GM18867 (cell line): ENCODE results near the gene TRDN.
A peak's percentile ranks its signal among the peaks of the same experiment; 100 is the strongest.

Source experiments
- ATAC-seq: cut with Tn5 transposase; IDR thresholded peaks from one replicate; pipeline ENCODE4 v1.9.1; 2021; ENCODE audit warnings: mild to moderate bottlenecking, moderate library complexity; ENCODE audit not compliant: unreplicated experiment

Gene TRDN

DNA sequence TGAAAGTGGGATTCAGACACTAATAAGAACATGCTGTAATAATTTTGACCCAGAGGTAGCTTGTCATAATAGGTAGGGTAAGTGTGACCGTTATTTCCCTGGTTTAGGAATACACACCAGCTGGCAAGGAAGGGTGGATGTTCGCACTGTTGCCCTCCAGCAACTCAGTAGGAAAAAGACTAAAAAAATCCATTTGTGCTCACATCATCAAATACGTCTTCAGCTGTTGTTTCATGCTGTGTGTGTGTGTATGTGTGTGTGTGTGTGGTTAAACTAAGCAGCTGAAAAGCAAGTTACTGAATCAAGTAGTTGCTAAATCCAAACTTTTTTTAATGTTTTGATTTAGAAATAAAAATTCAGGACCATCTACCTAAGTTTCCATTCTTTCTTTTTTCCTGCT lies 218.7 kb downstream of the TRDN start:
- ATAC-seq, result no peak

DNA sequence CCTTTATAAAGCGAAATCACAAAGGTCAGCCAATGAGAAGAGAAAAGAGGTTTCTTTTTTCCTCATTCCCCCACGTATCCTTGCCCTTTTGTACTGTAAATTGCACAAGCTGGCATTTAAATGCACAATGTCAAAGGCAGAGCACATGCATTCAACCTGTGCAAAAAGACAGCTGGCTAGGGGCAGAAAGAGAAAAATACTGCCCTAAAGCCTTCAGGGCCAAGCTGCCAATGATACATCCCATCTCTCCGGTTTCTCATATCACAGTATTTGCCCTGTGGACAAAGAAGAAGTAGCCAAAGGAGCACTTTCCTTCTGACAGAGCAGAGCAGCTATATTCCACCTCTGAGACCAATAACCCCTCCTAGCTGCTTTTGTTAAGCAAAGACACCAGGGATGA lies 219.2 kb downstream of the TRDN start:
- ATAC-seq, result no peak

DNA sequence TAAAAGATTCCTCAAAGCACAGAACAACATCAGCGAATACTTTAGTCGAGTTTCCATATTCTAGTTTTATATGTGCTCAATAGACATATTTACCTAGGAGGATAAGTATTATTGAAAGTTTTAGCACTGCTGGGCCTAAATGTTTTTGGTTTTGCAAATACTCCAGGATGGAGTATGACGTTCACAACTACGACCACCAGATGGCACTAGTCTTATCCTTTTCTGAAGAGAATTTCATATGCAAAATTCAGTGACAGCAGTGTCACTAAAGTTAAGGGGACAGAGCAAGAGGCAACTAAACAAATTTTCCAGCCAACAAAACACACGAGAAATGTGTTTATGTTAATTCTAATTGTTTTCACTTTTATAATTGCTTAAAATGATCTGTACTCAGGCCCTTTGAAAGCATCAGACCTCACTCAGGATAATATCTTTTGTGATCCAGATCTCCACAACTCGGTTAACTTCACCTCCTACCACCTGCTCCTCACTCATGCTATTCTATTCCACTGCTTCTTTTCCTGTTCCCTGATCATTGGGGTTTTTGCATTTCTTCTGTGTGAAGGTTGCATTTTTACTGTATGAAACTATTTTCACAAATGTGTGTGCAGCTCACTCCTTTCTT lies 220.8 kb downstream of the TRDN start:
- peak; percentile 93 for ATAC-seq

DNA sequence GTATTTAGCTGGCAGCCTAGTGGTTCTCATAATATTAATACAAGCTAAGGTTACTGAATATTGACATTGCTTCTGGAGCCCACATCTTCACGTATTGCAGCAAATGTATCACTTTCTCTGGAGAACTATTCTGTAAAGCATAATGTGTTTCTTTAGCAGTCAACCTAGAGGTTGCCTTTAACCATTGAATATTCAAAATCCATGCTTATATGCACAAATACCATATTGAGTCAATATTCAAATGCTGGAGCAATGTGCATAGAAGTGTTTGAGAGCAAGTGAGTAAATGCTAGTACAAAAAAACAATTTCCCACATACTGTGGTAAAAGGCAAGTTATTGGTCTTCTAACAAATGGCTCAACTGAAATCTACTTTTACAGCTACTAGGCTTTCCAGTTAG lies 231.8 kb downstream of the TRDN start:
- ATAC-seq, result no peak

DNA sequence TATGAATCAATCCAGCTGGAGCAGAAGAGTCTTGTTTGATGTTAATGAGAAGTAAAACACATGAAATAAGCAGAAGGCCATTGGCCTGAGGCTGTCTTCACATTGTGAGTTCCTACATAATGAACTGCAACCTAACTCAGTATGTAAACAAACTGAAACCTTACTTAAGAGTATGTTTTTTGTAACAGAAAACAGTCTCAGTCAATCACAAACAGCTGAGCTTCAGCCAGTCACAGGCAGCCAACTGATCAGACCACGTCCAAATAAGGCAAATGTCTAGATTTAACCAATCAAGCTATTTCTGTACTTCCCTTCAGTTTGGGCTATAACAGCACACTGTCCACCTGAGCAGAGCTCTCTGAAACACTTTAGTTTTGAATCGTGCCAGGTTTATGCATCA lies 234.7 kb downstream of the TRDN start:
- ATAC-seq, result peak; percentile 97

DNA sequence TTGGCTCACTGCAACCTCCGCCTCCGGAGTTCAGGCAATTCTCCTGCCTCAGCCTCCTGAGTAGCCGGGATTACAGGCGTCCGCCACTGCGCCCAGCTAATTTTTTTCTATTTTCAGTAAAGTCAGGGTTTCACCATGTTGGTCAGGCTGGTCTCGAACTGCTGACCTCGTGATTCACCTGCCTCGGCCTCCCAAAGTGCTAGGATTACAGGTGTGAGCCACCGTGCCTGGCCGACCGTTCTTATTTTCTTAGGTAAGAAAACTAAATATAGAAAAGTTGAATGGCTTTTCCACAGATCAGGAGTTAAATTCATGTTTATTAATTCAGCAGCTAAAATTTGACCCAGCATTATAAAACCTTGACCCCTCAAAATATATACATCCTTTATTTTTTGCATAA lies 238.7 kb downstream of the TRDN start:
- no peak for ATAC-seq

DNA sequence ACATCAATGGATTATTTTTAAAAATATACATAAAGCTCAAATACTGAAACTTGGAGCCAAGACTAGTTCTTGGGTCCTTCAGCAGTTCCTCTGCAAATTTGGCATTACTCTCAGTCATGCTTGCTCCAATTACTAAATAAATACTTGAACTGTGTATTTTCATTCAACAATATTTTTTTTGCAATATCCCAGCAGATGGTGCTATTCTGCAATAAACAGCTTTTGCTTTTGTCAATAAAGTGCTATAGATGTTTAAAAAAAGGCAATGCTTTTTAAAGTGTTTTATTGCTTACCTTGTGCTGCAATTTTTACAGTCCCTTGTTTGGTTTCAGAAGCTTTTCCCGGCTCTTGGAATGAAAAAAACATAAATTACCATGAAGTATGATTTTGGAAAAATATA lies 243.4 kb downstream of the TRDN start:
- ATAC-seq, result no peak

DNA sequence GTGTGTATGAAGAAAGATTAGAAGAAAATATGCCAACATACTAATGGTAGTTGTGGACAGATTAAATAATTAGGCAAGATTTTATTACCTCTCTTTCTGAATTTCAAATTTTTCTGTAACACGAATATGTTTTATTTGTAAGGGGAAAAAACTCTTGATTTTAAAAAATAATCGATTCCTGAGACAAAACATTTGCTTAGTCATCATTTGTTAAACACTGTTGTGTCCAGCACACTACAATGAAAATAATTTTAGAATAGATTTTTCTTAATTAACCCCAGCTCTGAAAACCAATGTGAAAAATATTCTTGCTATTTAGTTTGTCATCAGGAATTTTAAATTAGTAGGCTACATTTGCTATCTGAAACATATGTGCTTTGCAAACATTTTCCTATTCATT lies 253.0 kb downstream of the TRDN start:
- no peak for ATAC-seq

DNA sequence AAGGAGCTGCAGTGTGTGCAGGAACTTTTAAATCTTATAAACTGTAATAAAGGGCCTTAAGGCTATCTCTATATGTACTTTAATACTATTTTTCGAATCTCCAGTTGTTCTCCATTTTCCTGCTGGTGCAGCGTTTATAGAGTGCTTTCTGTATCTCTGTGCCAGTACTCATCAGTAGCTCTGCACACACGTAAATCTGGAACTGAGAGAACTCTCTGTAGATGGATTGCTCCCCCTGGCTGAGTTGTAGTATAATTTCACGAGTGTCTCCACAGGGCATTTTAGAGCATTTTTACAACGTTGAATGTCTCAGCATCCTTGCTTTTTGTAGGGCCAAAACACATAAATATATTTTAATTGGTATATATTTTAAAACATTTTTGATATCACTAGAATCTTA lies 256.5 kb downstream of the TRDN start:
- ATAC-seq, result peak; percentile 83

DNA sequence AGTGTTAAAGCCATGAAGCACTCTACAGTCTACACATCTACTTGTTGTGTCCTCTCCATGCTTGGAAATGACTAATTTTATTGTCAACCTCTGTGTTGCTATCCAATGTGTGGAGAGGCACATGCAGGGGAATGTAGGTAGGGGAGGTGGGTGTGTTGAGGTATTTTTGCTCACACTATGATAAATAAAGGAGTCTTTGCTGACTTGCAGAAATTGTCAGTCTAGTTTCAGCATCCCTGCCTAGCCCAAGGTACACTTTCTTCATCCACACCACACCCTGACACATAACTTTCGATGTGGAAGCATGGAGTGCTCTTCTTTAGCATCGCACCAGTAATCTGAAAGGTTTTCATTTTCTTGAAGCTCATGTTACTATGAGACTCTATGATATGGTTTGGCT lies 264.0 kb downstream of the TRDN start:
- ATAC-seq, result no peak

DNA sequence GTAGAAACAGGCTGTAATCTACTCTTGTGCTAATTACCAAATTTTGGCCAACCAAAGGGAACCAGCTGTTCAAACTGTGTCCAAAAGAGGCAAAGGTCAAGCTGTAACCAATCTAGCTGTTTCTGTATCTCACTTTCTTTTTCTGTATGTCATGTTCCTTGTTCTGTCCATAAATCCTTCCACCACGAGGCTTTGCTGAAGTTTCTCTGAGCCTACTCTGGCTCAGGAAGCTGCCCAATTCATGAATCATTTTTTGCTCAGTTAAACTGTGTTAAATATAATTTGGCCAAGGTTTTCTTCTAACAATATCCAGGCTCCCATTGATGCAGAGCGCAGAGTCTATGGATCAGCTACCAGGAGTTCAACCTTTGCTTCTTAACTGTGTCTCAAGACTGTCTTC lies 272.8 kb downstream of the TRDN start:
- no peak for ATAC-seq

DNA sequence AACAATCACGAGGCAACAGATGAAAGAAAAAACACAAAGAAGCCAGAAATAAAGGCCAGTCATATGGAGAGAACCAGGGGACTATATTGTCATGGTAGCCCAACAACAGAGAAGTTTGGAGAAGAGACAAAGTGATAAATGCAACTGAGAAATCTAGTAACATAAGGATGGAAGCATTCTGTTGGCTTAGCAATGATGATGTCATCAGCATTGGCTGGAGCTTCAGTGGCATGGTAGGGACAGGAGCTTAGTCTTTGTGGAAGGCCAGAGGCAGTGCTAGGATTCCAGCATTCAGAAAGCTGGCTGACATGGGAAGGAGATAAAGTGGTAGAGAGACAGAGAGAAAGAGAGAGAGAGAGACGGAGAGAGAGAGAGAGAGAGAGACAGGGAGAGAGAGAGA lies 276.4 kb downstream of the TRDN start:
- no peak for ATAC-seq

DNA sequence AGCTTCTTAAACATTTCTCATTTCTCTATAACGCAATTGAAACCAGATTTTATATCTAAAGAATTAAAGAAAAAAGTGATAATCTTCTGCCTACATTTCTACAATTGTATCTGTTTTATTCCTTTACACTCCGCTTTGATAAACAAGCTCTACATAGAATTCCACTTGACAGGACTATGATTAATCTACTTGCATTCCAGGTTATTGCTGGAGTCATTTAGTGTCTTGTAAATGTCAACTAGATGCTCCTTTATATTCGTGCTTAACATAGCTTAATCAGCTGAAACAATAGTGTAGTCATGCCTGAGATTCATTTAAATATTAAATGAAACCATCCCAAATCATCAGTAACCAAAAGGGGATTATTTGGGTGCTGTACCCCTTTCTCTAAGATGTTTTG lies 284.0 kb downstream of the TRDN start:
- no peak for ATAC-seq

DNA sequence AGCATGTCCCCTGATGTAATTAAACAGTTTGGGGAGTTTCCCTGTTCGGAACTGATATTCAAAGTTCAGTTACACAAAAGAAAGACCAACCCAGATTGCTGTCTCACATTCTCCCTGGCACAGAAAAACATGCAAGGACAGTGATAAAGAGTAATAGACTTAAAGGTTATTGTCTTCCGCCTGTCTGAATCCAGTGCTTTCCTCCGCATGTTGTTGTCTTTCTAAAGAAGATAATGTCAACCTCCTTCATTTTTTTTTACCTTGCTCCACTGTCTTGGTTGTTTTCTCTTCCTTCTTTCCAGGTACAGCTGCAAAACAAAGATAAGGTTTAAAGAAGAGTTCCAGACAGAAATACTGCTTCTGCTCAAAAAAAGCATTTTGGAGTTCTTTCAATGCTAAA lies 284.5 kb downstream of the TRDN start:
- no peak for ATAC-seq

DNA sequence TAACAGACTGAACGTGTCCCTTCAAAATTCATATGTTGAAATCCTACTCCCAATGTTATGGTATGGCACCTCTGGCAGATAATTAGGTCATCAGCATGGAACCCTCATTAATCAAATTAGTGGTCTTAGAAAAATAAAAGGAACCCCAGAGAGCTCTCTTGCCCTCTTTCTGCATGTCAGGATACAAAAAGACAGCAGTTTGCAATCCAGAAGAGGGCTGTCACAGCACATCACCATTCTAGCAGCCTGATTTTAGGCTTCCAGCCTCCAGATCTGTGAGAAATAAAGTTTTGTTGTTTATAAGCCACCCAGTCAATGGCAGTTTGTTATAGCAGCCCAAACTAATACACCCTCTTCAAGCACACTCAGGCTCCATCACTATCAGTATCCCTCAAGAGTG lies 292.9 kb downstream of the TRDN start:
- no peak for ATAC-seq

DNA sequence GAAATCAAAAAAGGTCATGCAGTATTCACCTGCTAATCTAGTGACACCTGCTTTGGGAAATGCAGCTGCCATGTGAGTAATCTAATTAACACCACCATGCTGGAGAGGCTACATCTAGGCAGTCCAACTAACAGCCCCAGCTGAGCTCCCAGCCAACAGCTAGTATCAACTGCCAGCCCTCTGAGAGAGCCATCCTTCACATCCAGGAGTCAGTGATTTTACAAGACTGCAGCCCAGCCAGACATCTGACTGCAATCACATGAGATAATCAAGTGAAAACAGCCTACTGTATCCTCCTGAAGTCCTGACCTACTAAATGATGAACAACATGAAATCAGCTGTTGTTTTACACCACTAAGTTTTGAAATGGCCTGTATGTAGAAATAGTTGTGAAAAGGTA lies 298.4 kb downstream of the TRDN start:
- ATAC-seq, result no peak

DNA sequence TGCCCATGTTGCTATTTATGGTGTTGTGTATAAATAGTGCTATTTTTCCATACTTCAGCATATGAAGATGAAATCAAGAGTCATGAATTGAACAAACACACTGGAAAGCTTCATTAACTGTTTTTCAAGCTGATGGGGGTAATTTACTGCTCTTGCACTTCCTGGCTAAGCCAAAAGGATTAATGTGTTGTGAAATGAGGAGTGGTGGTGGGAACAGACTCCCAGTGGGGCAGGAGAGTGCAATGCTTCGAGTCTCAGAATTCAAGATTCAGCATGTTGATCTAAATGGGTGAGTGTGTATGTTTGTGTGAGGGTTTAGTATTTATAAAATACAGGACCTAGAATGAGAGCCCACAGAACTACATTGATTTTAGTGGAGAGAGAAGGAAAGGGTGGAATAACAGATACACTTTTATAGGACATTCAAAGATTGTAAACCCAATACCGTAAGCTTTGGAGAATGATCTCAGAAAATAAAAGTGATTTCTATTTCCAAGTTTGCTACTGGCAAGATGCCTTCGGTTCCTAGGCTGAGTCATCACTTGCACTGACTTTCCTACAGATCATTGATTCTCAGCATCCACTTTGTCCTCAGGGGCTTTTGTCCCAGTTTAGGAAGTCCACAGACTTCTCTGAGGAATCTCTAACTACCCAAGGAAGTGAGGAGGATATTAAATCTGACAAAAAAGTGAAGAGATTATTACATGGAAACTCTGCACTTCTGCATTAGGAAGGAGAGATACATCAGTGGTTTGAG lies 303.6 kb downstream of the TRDN start:
- ATAC-seq, result no peak

DNA sequence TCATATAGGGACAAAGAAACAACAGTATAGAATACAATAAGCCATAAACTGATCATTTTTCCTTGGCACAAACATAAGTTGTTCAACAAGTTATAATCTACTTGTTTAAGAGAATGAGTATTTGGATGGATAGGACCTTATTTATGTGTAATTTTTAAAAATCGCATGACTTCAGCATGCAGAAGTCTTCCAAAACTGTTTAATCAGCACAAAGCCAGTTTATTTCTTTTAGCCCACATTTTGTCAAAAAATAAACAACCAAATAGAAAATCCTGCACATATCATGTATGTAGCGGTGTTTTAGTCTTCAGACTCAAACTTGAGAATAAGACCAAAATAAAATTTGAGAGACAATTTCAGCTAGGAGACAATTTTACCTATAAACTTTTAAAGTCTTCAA lies 304.7 kb downstream of the TRDN start:
- no peak for ATAC-seq

DNA sequence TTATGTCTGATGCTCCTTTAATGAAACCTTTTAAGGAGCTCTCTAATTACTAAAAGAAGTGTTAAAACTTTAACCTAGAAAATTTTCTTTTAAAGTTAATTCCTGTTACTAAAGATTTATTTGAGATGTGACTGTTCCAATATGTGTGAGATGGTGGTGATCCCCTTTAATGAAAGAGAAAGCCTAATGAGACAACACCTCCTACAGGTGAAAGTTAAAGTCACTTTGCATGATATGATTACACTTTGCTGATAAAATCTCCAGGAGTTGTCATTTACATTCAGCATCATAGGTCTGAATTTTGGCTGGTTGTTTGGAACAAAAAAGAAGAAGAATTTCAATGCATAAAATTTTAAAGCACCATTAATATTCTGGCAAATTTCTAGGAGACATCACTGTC lies 307.4 kb downstream of the TRDN start:
- no peak for ATAC-seq

DNA sequence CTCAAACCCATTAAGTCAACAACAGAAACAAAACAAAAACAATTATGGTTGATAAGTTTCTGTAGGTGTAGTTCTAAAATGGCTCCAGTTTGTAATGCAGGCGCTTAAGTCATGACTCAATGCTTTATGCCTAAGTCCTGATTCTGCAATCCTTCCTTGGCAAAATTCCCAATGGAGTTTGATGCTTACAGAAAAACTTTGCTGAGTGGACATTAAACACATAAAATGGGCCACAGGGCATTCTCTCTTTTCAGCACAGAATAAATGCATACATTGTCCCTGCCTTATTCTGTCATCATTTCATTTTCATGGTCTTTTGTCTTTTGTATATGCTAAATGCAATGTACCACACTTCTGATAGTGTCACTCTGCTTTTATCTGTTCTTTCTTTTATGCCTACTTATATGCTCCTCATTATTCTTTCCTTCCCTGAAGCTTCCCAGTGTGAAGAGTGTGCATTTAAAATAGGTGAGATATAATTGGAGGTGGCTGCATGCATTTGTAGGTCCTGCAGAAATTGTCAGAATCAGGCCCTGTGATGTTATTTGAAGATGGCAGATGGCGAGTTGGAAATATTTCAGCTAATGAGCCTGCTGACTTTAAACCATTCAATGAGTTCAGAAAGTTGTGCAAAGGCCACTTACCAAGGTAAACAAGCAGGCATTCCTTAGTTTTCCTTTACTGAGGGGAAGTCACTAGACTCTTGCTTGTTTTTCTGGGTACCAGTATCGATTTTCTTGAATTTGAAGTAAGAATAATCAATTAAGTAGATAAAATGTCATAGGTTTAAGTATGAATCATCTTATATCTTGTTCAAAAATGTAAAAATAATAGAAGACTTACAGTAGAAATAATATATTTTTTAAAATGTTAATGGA lies 313.1 kb downstream of the TRDN start:
- no peak for ATAC-seq

DNA sequence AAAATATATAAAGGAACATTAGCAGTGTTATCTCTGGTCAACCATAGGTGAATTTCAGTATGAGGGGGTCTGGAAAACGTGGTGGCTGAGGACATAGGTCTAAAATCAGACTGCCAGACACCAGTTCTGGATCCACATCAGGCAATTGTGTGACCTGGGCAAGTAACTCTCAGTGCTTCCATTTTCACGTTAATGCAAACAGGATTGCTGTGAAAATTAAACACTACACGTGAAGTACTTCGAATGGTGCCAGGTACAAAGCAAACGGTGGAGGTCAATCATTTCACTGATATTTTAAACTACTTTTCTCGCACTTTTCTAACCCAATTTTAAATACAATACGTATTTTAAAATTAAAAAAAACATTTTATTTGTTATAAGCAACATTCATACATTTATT lies 315.7 kb downstream of the TRDN start:
- ATAC-seq, result no peak

DNA sequence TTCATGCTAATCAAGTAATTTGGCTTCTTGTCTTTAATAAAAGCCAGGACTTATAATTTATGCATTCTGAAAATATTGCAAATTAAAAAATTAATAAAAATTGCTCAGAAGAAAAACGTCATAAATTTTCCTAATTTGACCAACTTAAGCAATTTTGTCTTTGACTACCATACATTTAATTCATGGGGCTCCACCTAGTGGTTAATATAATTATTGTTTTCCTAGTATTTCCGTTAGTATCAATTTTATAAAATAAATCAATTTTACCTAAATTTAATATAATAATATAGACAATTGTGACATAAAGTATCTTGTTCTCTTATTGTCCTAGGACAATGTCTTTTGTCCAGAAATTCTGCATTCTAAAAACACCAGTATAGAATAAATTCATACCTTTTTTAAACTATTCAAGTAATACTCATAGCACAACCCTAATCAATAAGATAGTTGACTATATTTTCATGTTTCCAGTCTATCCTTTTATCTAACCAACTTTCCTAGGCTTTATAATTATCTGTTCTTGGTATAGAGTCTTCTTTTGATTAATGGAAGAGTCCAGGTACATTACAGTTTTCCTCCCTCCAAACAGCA lies 319.9 kb downstream of the TRDN start:
- ATAC-seq, result peak; percentile 54
